C4-2B (cell line): ENCODE measurements around the gene ZBTB24.

ENCODE experiments used
- ZFX ChIP-seq: fragments of 450-650 bp; IDR thresholded peaks from 2 replicates; pipeline ENCODE4 v1.6.1; 2017
- TF ChIP-seq, protein P1 (sequence below): fragments of 450-650 bp; conservative IDR thresholded peaks from 2 replicates; pipeline ENCODE4 v1.5.1; 2017; ENCODE audit warnings: mild to moderate bottlenecking

DNA sequence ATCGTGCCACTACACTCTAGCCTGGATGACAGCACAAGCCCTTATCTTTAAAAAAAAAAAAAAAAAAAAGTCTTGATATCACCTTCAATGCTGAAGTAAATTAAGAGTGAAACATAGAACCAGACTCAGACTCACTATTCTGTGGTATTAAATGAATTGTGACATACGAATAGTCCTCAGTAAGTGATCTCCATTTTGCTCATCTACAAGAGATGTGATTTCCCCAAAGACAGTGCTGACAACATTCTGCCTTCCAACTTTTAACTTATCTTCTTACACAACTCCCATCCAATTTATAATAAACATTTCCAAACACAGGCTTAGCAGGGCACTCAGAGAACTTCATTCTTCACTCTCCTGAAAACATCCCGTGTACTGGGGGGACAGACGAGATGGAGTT is 8.0 kb downstream of the ZBTB24 start:
- TF ChIP-seq, protein P1, sequence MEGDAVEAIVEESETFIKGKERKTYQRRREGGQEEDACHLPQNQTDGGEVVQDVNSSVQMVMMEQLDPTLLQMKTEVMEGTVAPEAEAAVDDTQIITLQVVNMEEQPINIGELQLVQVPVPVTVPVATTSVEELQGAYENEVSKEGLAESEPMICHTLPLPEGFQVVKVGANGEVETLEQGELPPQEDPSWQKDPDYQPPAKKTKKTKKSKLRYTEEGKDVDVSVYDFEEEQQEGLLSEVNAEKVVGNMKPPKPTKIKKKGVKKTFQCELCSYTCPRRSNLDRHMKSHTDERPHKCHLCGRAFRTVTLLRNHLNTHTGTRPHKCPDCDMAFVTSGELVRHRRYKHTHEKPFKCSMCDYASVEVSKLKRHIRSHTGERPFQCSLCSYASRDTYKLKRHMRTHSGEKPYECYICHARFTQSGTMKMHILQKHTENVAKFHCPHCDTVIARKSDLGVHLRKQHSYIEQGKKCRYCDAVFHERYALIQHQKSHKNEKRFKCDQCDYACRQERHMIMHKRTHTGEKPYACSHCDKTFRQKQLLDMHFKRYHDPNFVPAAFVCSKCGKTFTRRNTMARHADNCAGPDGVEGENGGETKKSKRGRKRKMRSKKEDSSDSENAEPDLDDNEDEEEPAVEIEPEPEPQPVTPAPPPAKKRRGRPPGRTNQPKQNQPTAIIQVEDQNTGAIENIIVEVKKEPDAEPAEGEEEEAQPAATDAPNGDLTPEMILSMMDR = no peak
- TF ChIP-seq ZFX = no peak
